ENCODE data around the gene GALNT10. TPM values are rescaled to one million over a fixed set of nuclear protein-coding genes. Genes with fewer than 3 reads are reported as not detected.
A peak's percentile ranks its signal among the peaks of the same experiment; 100 is the strongest.

GALNT10 gene
- total RNA-seq, 1 donor from 2014 or later = 23.5 TPM

- TF ChIP-seq CTCF (conservative IDR thresholded peaks at IDR 0.05; ENCODE audit: low read depth, low read length) = no peak
- peak; percentile 19 for DNase-seq (ENCODE audit: low read depth)
- peak within 1 kb of the TSS; percentile 69 for H3K4me3 ChIP-seq (ENCODE audit: low read depth, low read length)
These were observed 255.1 kb downstream of the GALNT10 start, which contains the start of gene SAP30L for GRCh38 chr5:154445422-154446194. Gene SAP30L (plus strand): TSS chr5:154445997. CDS start chr5:154446605, 608 bp downstream.

DNA sequence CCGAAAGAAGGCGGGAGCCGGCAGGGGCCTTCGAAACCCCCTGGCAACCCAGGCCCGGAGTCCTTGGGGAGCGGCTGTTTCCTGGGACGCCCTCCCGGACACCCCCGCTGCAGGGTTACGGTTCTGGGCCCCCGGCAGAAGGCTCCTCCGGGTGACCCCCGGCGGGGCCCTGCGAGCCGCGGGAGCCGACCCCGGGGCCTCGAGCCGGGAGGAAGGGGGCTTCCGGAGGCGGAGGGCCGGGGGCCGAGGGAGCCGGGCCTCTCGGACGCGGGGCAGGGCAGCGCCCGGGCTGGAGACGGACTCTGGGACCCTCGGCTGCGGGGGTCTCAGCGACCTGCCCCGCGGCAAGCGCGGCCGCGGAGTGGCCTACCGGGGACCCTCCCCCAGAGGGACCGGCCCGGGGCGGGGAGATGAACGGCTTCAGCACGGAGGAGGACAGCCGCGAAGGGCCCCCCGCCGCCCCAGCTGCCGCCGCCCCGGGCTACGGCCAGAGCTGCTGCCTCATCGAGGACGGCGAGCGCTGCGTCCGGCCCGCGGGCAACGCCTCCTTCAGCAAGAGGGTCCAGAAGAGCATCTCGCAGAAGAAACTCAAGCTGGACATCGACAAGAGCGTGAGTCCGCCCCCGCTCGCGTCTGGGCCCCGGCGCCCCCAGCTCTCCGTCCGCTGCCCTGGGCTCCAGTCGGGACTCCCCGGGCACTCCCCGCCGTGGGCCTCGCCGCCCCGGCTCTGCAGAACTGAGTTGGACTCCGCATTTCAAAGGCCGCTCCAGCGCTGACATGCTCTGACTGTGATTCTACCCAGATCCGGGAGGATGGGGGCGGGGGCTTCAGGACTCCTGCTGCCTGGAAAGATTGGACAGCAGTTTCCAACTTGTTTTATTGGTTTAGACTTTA, 255.9 kb downstream of the GALNT10 start:
- TF ChIP-seq CTCF (conservative IDR thresholded peaks at IDR 0.05; ENCODE audit: low read depth, low read length) = no peak
- H3K4me3 ChIP-seq (ENCODE audit: low read depth, low read length) = peak overlapping the region; percentile 69
- no peak for DNase-seq (ENCODE audit: low read depth)

- no peak for TF ChIP-seq CTCF (conservative IDR thresholded peaks at IDR 0.05; ENCODE audit: low read depth, low read length)
- H3K4me3 ChIP-seq (ENCODE audit: low read depth, low read length) = peak overlapping the region; percentile 69
- DNase-seq (ENCODE audit: low read depth) = no peak
These were observed 256.7 kb downstream of the GALNT10 start for GRCh38 chr5:154447089-154447725.

DNA sequence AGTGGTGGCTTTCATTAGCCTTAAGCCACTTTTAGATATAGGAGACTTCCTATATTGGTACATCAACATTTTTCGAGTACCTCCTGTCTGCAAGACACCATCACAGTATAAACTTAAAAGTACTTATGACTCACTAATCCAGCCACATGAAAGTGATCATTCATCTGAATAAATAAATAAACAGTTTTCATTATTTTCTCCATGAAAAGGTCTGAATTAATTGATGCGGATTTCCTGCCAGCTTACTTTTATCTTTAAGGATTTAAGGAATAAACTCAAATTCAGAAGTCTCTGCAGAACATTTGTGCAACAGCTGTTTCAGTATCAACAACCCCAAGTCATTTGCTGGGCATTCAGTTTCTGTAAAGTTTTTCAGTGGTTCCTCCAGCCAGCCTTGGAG, 259.3 kb downstream of the GALNT10 start:
- no peak overlapping the region for H3K4me3 ChIP-seq (ENCODE audit: low read depth, low read length)
- DNase-seq (ENCODE audit: low read depth) = no peak
- TF ChIP-seq CTCF (conservative IDR thresholded peaks at IDR 0.05; ENCODE audit: low read depth, low read length) = no peak

GRCh38 chr5:154451957-154452356, 261.4 kb downstream of the GALNT10 start:
- DNase-seq (ENCODE audit: low read depth) = no peak
- H3K4me3 ChIP-seq (ENCODE audit: low read depth, low read length) = no peak overlapping the region
- TF ChIP-seq CTCF (conservative IDR thresholded peaks at IDR 0.05; ENCODE audit: low read depth, low read length) = no peak

DNA sequence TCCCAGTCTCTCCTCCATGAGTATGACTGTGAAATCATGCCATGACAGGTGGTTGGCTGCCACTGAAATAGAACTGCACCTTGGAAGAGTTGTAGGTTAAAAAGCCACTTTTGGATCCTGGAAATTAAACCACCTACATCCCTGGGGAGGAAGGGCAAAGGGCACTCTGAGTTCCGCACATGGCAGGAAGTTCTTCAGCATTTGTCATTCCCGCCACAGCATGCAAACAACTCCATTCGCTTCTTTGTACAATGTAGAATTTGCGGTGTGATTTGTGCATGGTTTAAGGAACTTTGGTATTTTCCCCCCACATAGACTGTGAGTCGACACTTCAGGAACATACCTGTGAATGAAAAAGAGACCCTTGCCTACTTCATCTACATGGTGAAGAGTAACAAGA, 265.1 kb downstream of the GALNT10 start:
- DNase-seq (ENCODE audit: low read depth) = no peak

More for the DNA sequence above, 265.1 kb downstream of the GALNT10 start:
- TF ChIP-seq CTCF (conservative IDR thresholded peaks at IDR 0.05; ENCODE audit: low read depth, low read length) = no peak
- no peak overlapping the region for H3K4me3 ChIP-seq (ENCODE audit: low read depth, low read length)
